Measurements from ENCODE around the gene TMPRSS2.

TMPRSS2 gene

GRCh38 chr21:41481191-41481590 lies 26.8 kb downstream of the TMPRSS2 start:
- Mint-ChIP-seq H3K36me3 (no peaks in the 10 kb centered on the region), H3K9me3 (no peaks in the 10 kb centered on the region), H3K4me1 (peaks cover 13% of the 10 kb centered on the region), H3K27me3 (peaks cover 39% of the 10 kb centered on the region), H3K27ac (no peak overlapping the region), H3K4me3 (no peak overlapping the region)
- CTCF ChIA-PET: no interaction called here
- no peak for DNase-seq

- Mint-ChIP-seq H3K9me3 (no peaks in the 10 kb centered on the region), H3K4me1 (peaks cover 13% of the 10 kb centered on the region), H3K4me3 (no peak overlapping the region), H3K36me3 (no peaks in the 10 kb centered on the region), H3K27ac (no peak overlapping the region), H3K27me3 (peaks cover 44% of the 10 kb centered on the region)
- no peak for DNase-seq
- CTCF ChIA-PET: no interaction called here
Measured at GRCh38 chr21:41480086-41480690, 27.8 kb downstream of the TMPRSS2 start.

- Mint-ChIP-seq H3K27ac (no peak overlapping the region), H3K4me3 (no peak overlapping the region), H3K36me3 (no peaks in the 10 kb centered on the region), H3K9me3 (no peaks in the 10 kb centered on the region), H3K4me1 (peaks cover 13% of the 10 kb centered on the region), H3K27me3 (peaks cover 44% of the 10 kb centered on the region)
- no peak for DNase-seq
- CTCF ChIA-PET: no interaction called here
Measured at GRCh38 chr21:41479686-41480085, 28.3 kb downstream of the TMPRSS2 start.

GRCh38 chr21:41478319-41479177 lies 29.4 kb downstream of the TMPRSS2 start:
- Mint-ChIP-seq H3K27me3 (peaks cover 44% of the 10 kb centered on the region), H3K9me3 (no peaks in the 10 kb centered on the region), H3K27ac (no peak overlapping the region), H3K36me3 (no peaks in the 10 kb centered on the region), H3K4me1 (peaks cover 13% of the 10 kb centered on the region), H3K4me3 (no peak overlapping the region)
- DNase-seq: no peak
- CTCF ChIA-PET: no interaction called here

- H3K27me3 Mint-ChIP-seq: peaks cover 44% of the 10 kb centered on the region
- peaks cover 13% of the 10 kb centered on the region for H3K4me1 Mint-ChIP-seq
- H3K9me3 Mint-ChIP-seq: no peaks in the 10 kb centered on the region
- H3K36me3 Mint-ChIP-seq: no peaks in the 10 kb centered on the region
- no peak overlapping the region for H3K4me3 Mint-ChIP-seq
- CTCF ChIA-PET: no interaction called here
- no peak for DNase-seq
- H3K27ac Mint-ChIP-seq: no peak overlapping the region
Measured at GRCh38 chr21:41477641-41478318, 30.2 kb downstream of the TMPRSS2 start.

- H3K4me3 Mint-ChIP-seq: no peak overlapping the region
- CTCF ChIA-PET: interaction anchor here (0.8 to 1.0 kb wide), 2 partner anchors 190 to 192 kb away, joined by 3 to 4 read pairs; no protein-coding TSS in a partner anchor
- H3K36me3 Mint-ChIP-seq: no peaks in the 10 kb centered on the region
- no peak for DNase-seq
- peaks cover 44% of the 10 kb centered on the region for H3K27me3 Mint-ChIP-seq
- no peak overlapping the region for H3K27ac Mint-ChIP-seq
- no peaks in the 10 kb centered on the region for H3K9me3 Mint-ChIP-seq
- peaks cover 13% of the 10 kb centered on the region for H3K4me1 Mint-ChIP-seq
Measured at GRCh38 chr21:41475714-41476420, 32.1 kb downstream of the TMPRSS2 start.

GRCh38 chr21:41472753-41473548 lies 35.0 kb downstream of the TMPRSS2 start:
- H3K36me3 Mint-ChIP-seq: no peaks in the 10 kb centered on the region
- DNase-seq: no peak
- CTCF ChIA-PET: no interaction called here
- peaks cover 12% of the 10 kb centered on the region for H3K4me1 Mint-ChIP-seq
- H3K4me3 Mint-ChIP-seq: no peak overlapping the region
- H3K9me3 Mint-ChIP-seq: no peaks in the 10 kb centered on the region
- H3K27ac Mint-ChIP-seq: no peak overlapping the region
- H3K27me3 Mint-ChIP-seq: peaks cover 47% of the 10 kb centered on the region

GRCh38 chr21:41470054-41470453 lies 37.9 kb downstream of the TMPRSS2 start:
- no peak overlapping the region for H3K4me3 Mint-ChIP-seq
- no peaks in the 10 kb centered on the region for H3K36me3 Mint-ChIP-seq
- H3K27me3 Mint-ChIP-seq: peaks cover 36% of the 10 kb centered on the region
- CTCF ChIA-PET: interaction anchor here (1.2 to 2.7 kb wide), 2 partner anchors 11 to 186 kb away, joined by 3 to 11 read pairs; no protein-coding TSS in a partner anchor
- DNase-seq: no peak
- no peaks in the 10 kb centered on the region for H3K9me3 Mint-ChIP-seq
- no peak overlapping the region for H3K27ac Mint-ChIP-seq
- H3K4me1 Mint-ChIP-seq: peaks cover 4% of the 10 kb centered on the region

GRCh38 chr21:41466024-41466820 lies 41.7 kb downstream of the TMPRSS2 start:
- no peak overlapping the region for H3K4me3 Mint-ChIP-seq
- H3K4me1 Mint-ChIP-seq: peaks cover 4% of the 10 kb centered on the region
- no peak overlapping the region for H3K27ac Mint-ChIP-seq
- peaks cover 6% of the 10 kb centered on the region for H3K9me3 Mint-ChIP-seq
- H3K36me3 Mint-ChIP-seq: peaks cover 15% of the 10 kb centered on the region
- H3K27me3 Mint-ChIP-seq: peaks cover 31% of the 10 kb centered on the region
- CTCF ChIA-PET: no interaction called here
- DNase-seq: no peak

- peaks cover 23% of the 10 kb centered on the region for H3K27me3 Mint-ChIP-seq
- H3K4me1 Mint-ChIP-seq: peaks cover 7% of the 10 kb centered on the region
- no peak overlapping the region for H3K4me3 Mint-ChIP-seq
- H3K9me3 Mint-ChIP-seq: peaks cover 6% of the 10 kb centered on the region
- CTCF ChIA-PET: no interaction called here
- no peak overlapping the region for H3K27ac Mint-ChIP-seq
- no peak for DNase-seq
- H3K36me3 Mint-ChIP-seq: peaks cover 20% of the 10 kb centered on the region
Measured at GRCh38 chr21:41465176-41465781, 42.7 kb downstream of the TMPRSS2 start.

GRCh38 chr21:41460578-41461527 lies 47.1 kb downstream of the TMPRSS2 start:
- no peaks in the 10 kb centered on the region for H3K27me3 Mint-ChIP-seq
- CTCF ChIA-PET: interaction anchor here (0.8 to 2.3 kb wide), 6 partner anchors 11 to 338 kb away, joined by 3 to 12 read pairs (median 3); no protein-coding TSS in a partner anchor
- H3K4me3 Mint-ChIP-seq: no peak overlapping the region
- peaks cover 51% of the 10 kb centered on the region for H3K36me3 Mint-ChIP-seq
- H3K4me1 Mint-ChIP-seq: peaks cover 3% of the 10 kb centered on the region
- H3K9me3 Mint-ChIP-seq: peaks cover 6% of the 10 kb centered on the region
- no peak overlapping the region for H3K27ac Mint-ChIP-seq
- peak; percentile 73 for DNase-seq

Measured in activated naive CD4-positive, alpha-beta T cell treated with anti-CD3 and anti-CD28 coated beads, Interleukin-2, amount 10 ng/mL, durations not matched to agents 7 days and 5 days (primary cell).